Measurements from ENCODE around the gene DNASE2B. TPM values are rescaled to one million over a fixed set of nuclear protein-coding genes. Genes with fewer than 3 reads are reported as not detected.

Gene DNASE2B
- polyA plus RNA-seq, 3 donors = not detected

DNA sequence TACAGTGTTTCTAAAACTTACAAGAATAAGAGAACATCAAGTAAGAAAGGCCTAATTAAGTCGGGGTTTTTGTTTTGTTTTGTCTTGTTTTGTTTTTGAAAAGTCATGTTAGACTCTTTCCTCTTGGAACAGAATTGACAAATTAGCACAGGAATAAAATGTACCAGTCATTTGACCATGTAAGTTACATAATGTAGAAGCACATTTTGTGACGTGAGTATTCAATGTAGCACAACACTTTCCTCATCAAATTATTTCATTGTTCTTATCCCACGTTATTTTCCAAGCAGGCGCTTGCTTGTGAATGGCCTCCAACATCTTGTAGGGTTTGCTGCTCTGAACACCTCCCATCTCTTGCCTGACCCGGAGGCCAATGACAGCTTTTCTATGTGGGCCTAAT, 34.7 kb upstream of the DNASE2B start:
- H3K27ac ChIP-seq (ENCODE audit: low read depth in 1 of 2, low read length in 2 of 2) = no peak overlapping the region

DNA sequence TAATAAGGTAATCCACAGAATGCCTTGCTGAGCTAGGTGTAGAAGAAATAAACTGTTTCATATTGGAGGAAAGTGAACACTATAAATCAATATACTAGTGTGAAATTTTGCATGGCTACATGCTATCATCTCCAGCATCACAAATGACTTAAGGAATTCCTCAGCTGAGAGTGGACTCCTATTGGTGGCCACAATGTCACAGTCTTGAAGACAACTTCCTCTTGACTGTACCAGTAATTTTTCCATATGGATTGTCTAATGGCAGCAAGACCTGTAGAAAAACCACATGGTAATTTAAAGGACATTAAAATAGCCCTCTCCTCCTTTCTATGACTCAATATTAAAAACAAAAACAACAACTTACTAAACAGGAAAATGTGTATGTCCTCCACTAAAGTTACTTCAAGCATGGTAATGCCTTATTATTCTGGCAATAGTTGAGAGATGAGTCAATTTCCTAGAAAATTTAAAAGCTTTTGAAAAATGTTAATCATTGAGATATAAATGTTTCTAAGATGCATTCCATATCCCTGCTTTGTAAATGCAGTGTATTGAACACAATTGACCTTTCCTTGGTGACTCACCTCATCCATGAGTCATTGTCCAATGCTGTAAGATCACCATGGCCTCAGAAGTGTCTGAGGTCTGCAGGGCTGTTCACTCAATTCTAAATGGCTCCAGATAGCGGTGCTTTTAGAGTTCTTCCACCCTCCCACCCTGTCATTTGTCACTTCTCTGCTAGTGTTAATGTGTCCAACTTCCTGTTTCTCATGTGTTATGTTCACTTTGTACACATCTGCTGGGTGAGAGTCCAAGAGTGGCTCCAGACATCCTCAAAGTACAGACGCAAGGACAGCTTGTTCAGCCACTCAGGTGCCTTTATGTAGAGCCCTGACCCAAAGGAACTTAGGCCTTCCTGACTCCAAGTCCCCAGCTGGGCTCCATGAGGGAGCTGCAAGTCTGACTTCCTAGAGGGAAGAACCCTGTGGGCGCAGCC, 32.8 kb upstream of the DNASE2B start:
- Histone ChIP-seq H3K4me3 (replicated peaks in 1 of 3; ENCODE audit: low read depth in 2 of 3, low read length in 3 of 3) (no peak overlapping the region), H4K20me1 (ENCODE audit: insufficient read depth, low read length) (no peaks in the 10 kb centered on the region), H3K9me3 (replicated peaks in 1 of 2; ENCODE audit: control insufficient read depth in 1 of 2, insufficient read depth in 1 of 2, low read length in 2 of 2) (peaks cover 0 to 8% of the 10 kb centered on the region in 2 donors), H3K4me2 (replicated peaks; ENCODE audit: extremely low read depth, low read length, poor library complexity, severe bottlenecking) (no peak overlapping the region), H3K4me1 (ENCODE audit: control insufficient read depth in 1 of 2, insufficient read depth in 2 of 2, low read length in 2 of 2) (no peaks in the 10 kb centered on the region), H3K27ac (ENCODE audit: low read depth in 1 of 2, low read length in 2 of 2) (no peak overlapping the region), H2AFZ (ENCODE audit: insufficient read depth, low read depth, low read length, poor library complexity, severe bottlenecking) (no peak overlapping the region), H3K9ac (ENCODE audit: insufficient read depth, low read length, poor library complexity, severe bottlenecking) (no peak overlapping the region), H3K79me2 (ENCODE audit: insufficient read depth, low read length) (no peaks in the 10 kb centered on the region), H3K27me3 (ENCODE audit: control insufficient read depth in 2 of 2, insufficient read depth in 2 of 2, low read length in 2 of 2) (no peaks in the 10 kb centered on the region), H3K36me3 (replicated peaks in 1 of 2; ENCODE audit: control insufficient read depth in 1 of 2, insufficient read depth in 2 of 2, low read length in 2 of 2) (no peaks in the 10 kb centered on the region)
- intact Hi-C loops (cut with micrococcal nuclease) = loop anchor here in 1 of 2 donors (2.0 kb wide), 1 partner anchor 21 kb away; no protein-coding TSS in a partner anchor
- peak; percentile 42 to 82 (median 58) for DNase-seq
- WGBS (ENCODE audit: insufficient coverage) = 0% methylated on average over 1 of the region's 3 CpGs
- Mint-ChIP-seq H3K4me3 (no peak overlapping the region), H3K9me3 (peaks cover 0 to 5% (median 0%) of the 10 kb centered on the region in 7 donors), H3K27ac (peak overlapping the region in 2 of 7 donors; percentile 22 to 48), H3K4me1 (peaks cover 9% of the 10 kb centered on the region), H3K36me3 (no peaks in the 10 kb centered on the region), H3K27me3 (ENCODE audit: low read depth in 3 of 3) (peaks cover 0 to 3% (median 1%) of the 10 kb centered on the region in 3 donors)
- TF ChIP-seq, protein P1, sequence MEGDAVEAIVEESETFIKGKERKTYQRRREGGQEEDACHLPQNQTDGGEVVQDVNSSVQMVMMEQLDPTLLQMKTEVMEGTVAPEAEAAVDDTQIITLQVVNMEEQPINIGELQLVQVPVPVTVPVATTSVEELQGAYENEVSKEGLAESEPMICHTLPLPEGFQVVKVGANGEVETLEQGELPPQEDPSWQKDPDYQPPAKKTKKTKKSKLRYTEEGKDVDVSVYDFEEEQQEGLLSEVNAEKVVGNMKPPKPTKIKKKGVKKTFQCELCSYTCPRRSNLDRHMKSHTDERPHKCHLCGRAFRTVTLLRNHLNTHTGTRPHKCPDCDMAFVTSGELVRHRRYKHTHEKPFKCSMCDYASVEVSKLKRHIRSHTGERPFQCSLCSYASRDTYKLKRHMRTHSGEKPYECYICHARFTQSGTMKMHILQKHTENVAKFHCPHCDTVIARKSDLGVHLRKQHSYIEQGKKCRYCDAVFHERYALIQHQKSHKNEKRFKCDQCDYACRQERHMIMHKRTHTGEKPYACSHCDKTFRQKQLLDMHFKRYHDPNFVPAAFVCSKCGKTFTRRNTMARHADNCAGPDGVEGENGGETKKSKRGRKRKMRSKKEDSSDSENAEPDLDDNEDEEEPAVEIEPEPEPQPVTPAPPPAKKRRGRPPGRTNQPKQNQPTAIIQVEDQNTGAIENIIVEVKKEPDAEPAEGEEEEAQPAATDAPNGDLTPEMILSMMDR (IDR thresholded peaks at IDR 0.05) = no peak

More for the DNA sequence above, 34.7 kb upstream of the DNASE2B start:
- no peaks in the 10 kb centered on the region for H3K4me1 ChIP-seq (ENCODE audit: control insufficient read depth in 1 of 2, insufficient read depth in 2 of 2, low read length in 2 of 2)
- H3K4me1 Mint-ChIP-seq = peaks cover 9% of the 10 kb centered on the region
- H3K4me3 Mint-ChIP-seq = no peak overlapping the region
- WGBS (ENCODE audit: insufficient coverage) = 87% methylated on average over 3 of the region's 5 CpGs
- H3K9ac ChIP-seq (ENCODE audit: insufficient read depth, low read length, poor library complexity, severe bottlenecking) = no peak overlapping the region
- peaks cover 0 to 8% of the 10 kb centered on the region in 2 donors for H3K9me3 ChIP-seq (replicated peaks in 1 of 2; ENCODE audit: control insufficient read depth in 1 of 2, insufficient read depth in 1 of 2, low read length in 2 of 2)
- H3K27me3 Mint-ChIP-seq (ENCODE audit: low read depth in 3 of 3) = peaks cover 1 to 3% (median 2%) of the 10 kb centered on the region in 3 donors
- no peak for DNase-seq
- peak overlapping the region in 1 of 7 donors; percentile 38 for H3K27ac Mint-ChIP-seq
- no peaks in the 10 kb centered on the region for H3K36me3 ChIP-seq (replicated peaks in 1 of 2; ENCODE audit: control insufficient read depth in 1 of 2, insufficient read depth in 2 of 2, low read length in 2 of 2)
- intact Hi-C loops (cut with micrococcal nuclease) = no loop called here
- no peaks in the 10 kb centered on the region for H3K36me3 Mint-ChIP-seq
- no peaks in the 10 kb centered on the region for H3K79me2 ChIP-seq (ENCODE audit: insufficient read depth, low read length)
- H2AFZ ChIP-seq (ENCODE audit: insufficient read depth, low read depth, low read length, poor library complexity, severe bottlenecking) = no peak overlapping the region
- no peak overlapping the region for H3K4me3 ChIP-seq (replicated peaks in 1 of 3; ENCODE audit: low read depth in 2 of 3, low read length in 3 of 3)
- H4K20me1 ChIP-seq (ENCODE audit: insufficient read depth, low read length) = no peaks in the 10 kb centered on the region
- H3K4me2 ChIP-seq (replicated peaks; ENCODE audit: extremely low read depth, low read length, poor library complexity, severe bottlenecking) = no peak overlapping the region
- H3K9me3 Mint-ChIP-seq = peaks cover 0 to 6% (median 2%) of the 10 kb centered on the region in 7 donors
- TF ChIP-seq, protein P1 (IDR thresholded peaks at IDR 0.05) = no peak
- H3K27me3 ChIP-seq (ENCODE audit: control insufficient read depth in 2 of 2, insufficient read depth in 2 of 2, low read length in 2 of 2) = no peaks in the 10 kb centered on the region
